Activated CD8-positive, alpha-beta T cell treated with anti-CD3 and anti-CD28 coated beads, Interleukin-2, amount 10 ng/mL, durations not matched to agents 7 days and 5 days (primary cell): ENCODE data around the gene TPRN. TPM values are rescaled to one million over a fixed set of nuclear protein-coding genes. Genes with fewer than 3 reads are reported as not detected.

Experiments used
- ATAC-seq: fragments of 150-1000 bp; cut with Tn5 transposase; one replicate; pipeline ENCODE4 v1.10.0; 2021; ENCODE audit warnings: moderate library complexity
- CTCF ChIA-PET: fragments of 350-600 bp; sonication (Branson Sonifier 250); formaldehyde crosslinking; loops from one replicate; lab custom pipeline; 2021; ENCODE audit warnings: antibody characterized with exemption; lab: Charles Lee
- POLR2A ChIA-PET: fragments of 350-600 bp; sonication (Branson Sonifier 250); formaldehyde crosslinking; loops from one replicate; lab custom pipeline; 2021; ENCODE audit warnings: antibody characterized with exemption; lab: Charles Lee
- DNase-seq: peaks from one replicate; pipeline ENCODE4 v3.0.0-alpha.2; 2020
- H3K27ac Mint-ChIP-seq: one replicate; pipeline ENCODE4 v1.8.0; 2021; ENCODE audit warnings: mild to moderate bottlenecking, mixed read lengths
- H3K27me3 Mint-ChIP-seq: one replicate; pipeline ENCODE4 v1.8.0; 2021; ENCODE audit warnings: low read depth, mixed read lengths
- H3K36me3 Mint-ChIP-seq: one replicate; pipeline ENCODE4 v1.8.0; 2021; ENCODE audit warnings: low read depth, mixed read lengths
- H3K4me1 Mint-ChIP-seq: one replicate; pipeline ENCODE4 v1.8.0; 2021; ENCODE audit warnings: low read depth, mixed read lengths
- H3K4me3 Mint-ChIP-seq: one replicate; pipeline ENCODE4 v1.8.0; 2021; ENCODE audit warnings: mild to moderate bottlenecking, mixed read lengths
- H3K9me3 Mint-ChIP-seq: one replicate; pipeline ENCODE4 v1.8.0; 2022; ENCODE audit warnings: mixed read lengths; ENCODE audit not compliant: insufficient read depth
- microRNA-seq: library from miRNA; unstranded; fragments of <30 nt; microRNA quantifications from one replicate; pipeline ENCODE4 v1.2.0, GENCODE V29; 2022
- total RNA-seq, 2 experiments: library from RNA; stranded (reverse); gene quantifications; one replicate each; pipeline ENCODE4 v1.2.3, GENCODE V29; 2021

The TPRN gene
- total RNA-seq, 2 experiments from 2014 or later, result 10.9 to 12.0 TPM

- Mint-ChIP-seq H3K27ac (no peak overlapping the region), H3K4me3 (no peak overlapping the region), H3K36me3 (no peaks in the 10 kb centered on the region), H3K4me1 (peaks cover 7% of the 10 kb centered on the region), H3K27me3 (peaks cover 2% of the 10 kb centered on the region), H3K9me3 (no peaks in the 10 kb centered on the region)
- DNase-seq (no peak), ATAC-seq (no peak)
- CTCF ChIA-PET, result no interaction called here
- POLR2A ChIA-PET, result no interaction called here
Measured at GRCh38 chr9:137148242-137148641, 52.3 kb downstream of the TPRN start.

GRCh38 chr9:137147793-137148160, 52.8 kb downstream of the TPRN start:
- DNase-seq (no peak), ATAC-seq (no peak)
- H3K4me1 Mint-ChIP-seq, result peaks cover 7% of the 10 kb centered on the region
- no peaks in the 10 kb centered on the region for H3K36me3 Mint-ChIP-seq
- no peak overlapping the region for H3K4me3 Mint-ChIP-seq
- ChIA-PET POLR2A (no interaction called here), CTCF (no interaction called here)
- H3K27me3 Mint-ChIP-seq, result peaks cover 2% of the 10 kb centered on the region
- no peaks in the 10 kb centered on the region for H3K9me3 Mint-ChIP-seq
- H3K27ac Mint-ChIP-seq, result no peak overlapping the region

- DNase-seq, result no peak
- ChIA-PET CTCF (no interaction called here), POLR2A (no interaction called here)
- Mint-ChIP-seq H3K9me3 (no peaks in the 10 kb centered on the region), H3K36me3 (no peaks in the 10 kb centered on the region), H3K4me1 (peaks cover 7% of the 10 kb centered on the region), H3K4me3 (no peak overlapping the region), H3K27me3 (peaks cover 4% of the 10 kb centered on the region), H3K27ac (no peak overlapping the region)
- no peak for ATAC-seq
Measured at GRCh38 chr9:137147091-137147792, 53.3 kb downstream of the TPRN start.

GRCh38 chr9:137146527-137146918, 54.0 kb downstream of the TPRN start:
- Mint-ChIP-seq H3K27ac (no peak overlapping the region), H3K36me3 (no peaks in the 10 kb centered on the region), H3K27me3 (peaks cover 10% of the 10 kb centered on the region), H3K4me3 (no peak overlapping the region), H3K9me3 (no peaks in the 10 kb centered on the region), H3K4me1 (peaks cover 7% of the 10 kb centered on the region)
- ATAC-seq, result no peak
- no peak for DNase-seq
- CTCF ChIA-PET, result no interaction called here
- POLR2A ChIA-PET, result interaction anchor here (1.0 kb wide), 1 partner anchor 42 kb away, joined by 3 read pairs; no protein-coding TSS in a partner anchor

GRCh38 chr9:137145731-137146526, 54.6 kb downstream of the TPRN start:
- H3K4me3 Mint-ChIP-seq, result no peak overlapping the region
- ChIA-PET POLR2A (interaction anchor here (1.0 kb wide), 1 partner anchor 43 kb away, joined by 3 read pairs; no protein-coding TSS in a partner anchor), CTCF (no interaction called here)
- H3K27ac Mint-ChIP-seq, result no peak overlapping the region
- no peak for DNase-seq
- H3K4me1 Mint-ChIP-seq, result peaks cover 4% of the 10 kb centered on the region
- H3K27me3 Mint-ChIP-seq, result peaks cover 10% of the 10 kb centered on the region
- H3K36me3 Mint-ChIP-seq, result no peaks in the 10 kb centered on the region
- H3K9me3 Mint-ChIP-seq, result no peaks in the 10 kb centered on the region
- ATAC-seq, result no peak

GRCh38 chr9:137143459-137143858, 57.1 kb downstream of the TPRN start:
- DNase-seq (no peak), ATAC-seq (no peak)
- H3K27ac Mint-ChIP-seq, result no peak overlapping the region
- H3K36me3 Mint-ChIP-seq, result no peaks in the 10 kb centered on the region
- H3K4me1 Mint-ChIP-seq, result peaks cover 14% of the 10 kb centered on the region
- no peak overlapping the region for H3K4me3 Mint-ChIP-seq
- peaks cover 22% of the 10 kb centered on the region for H3K27me3 Mint-ChIP-seq
- H3K9me3 Mint-ChIP-seq, result no peaks in the 10 kb centered on the region
- ChIA-PET POLR2A (no interaction called here), CTCF (no interaction called here)

- no peak overlapping the region for H3K27ac Mint-ChIP-seq
- DNase-seq (no peak), ATAC-seq (no peak)
- H3K4me3 Mint-ChIP-seq, result no peak overlapping the region
- H3K9me3 Mint-ChIP-seq, result no peaks in the 10 kb centered on the region
- ChIA-PET POLR2A (no interaction called here), CTCF (no interaction called here)
- H3K27me3 Mint-ChIP-seq, result peaks cover 31% of the 10 kb centered on the region
- no peaks in the 10 kb centered on the region for H3K36me3 Mint-ChIP-seq
- H3K4me1 Mint-ChIP-seq, result peaks cover 14% of the 10 kb centered on the region
Measured at GRCh38 chr9:137141976-137142936, 58.3 kb downstream of the TPRN start.

Small RNA genes lying within 50 kb of the gene (microRNA-seq; reads per million reads assigned to microRNA genes)
- gene MIR3621, result not detected

Other genes with a start within 250 kb of the TPRN start
- 1 to 10 TPM; 1.0 to 1.7 TPM for gene LCN12, start 248.5 kb downstream of the TPRN start, total RNA-seq
- 1 to 10 TPM; 1.2 to 1.4 TPM for gene PTGDS, start 223.2 kb downstream of the TPRN start, total RNA-seq
- not detected for gene LCNL1, start 217.7 kb downstream of the TPRN start, total RNA-seq
- gene PAXX, start 208.3 kb downstream of the TPRN start, total RNA-seq, result 10 to 100 TPM; 80.6 to 85.2 TPM
- gene CLIC3, start 204.2 kb downstream of the TPRN start, total RNA-seq, result 1 to 10 TPM; 3.6 to 4.8 TPM
- gene ABCA2, start 172.5 kb downstream of the TPRN start, total RNA-seq, result 10 to 100 TPM; 61.5 to 62.0 TPM
- gene FUT7, start 168.7 kb downstream of the TPRN start, total RNA-seq, result 1 to 10 TPM; 2.5 to 2.6 TPM
- 10 to 100 TPM; 20.1 to 29.9 TPM for gene NPDC1, start 154.6 kb downstream of the TPRN start, total RNA-seq
- under 1 TPM in 1 of 2 experiments, not detected in 1; 0.34 TPM for gene ENTPD2, start 146.7 kb downstream of the TPRN start, total RNA-seq
- gene SAPCD2, start 130.2 kb downstream of the TPRN start, total RNA-seq, result 10 to 100 TPM; 56.8 to 57.0 TPM
- gene UAP1L1, start 123.2 kb downstream of the TPRN start, total RNA-seq, result 10 to 100 TPM; 63.1 to 66.8 TPM
- 10 to 100 TPM; 42.2 to 49.2 TPM for gene MAN1B1, start 113.8 kb downstream of the TPRN start, total RNA-seq
- gene DPP7, start 86.0 kb downstream of the TPRN start, total RNA-seq, result 100 to 1,000 TPM; 248 TPM
- gene GRIN1, start 61.6 kb downstream of the TPRN start, total RNA-seq, result not detected
- not detected for gene LRRC26, start 30.7 kb downstream of the TPRN start, total RNA-seq
- under 1 TPM; 0.29 to 0.32 TPM for gene TMEM210, start 28.7 kb downstream of the TPRN start, total RNA-seq
- gene ANAPC2, start 12.2 kb downstream of the TPRN start, total RNA-seq, result 10 to 100 TPM; 60.2 to 64.1 TPM
- 10 to 100 TPM; 88.2 to 90.0 TPM for gene SSNA1, start 12.1 kb downstream of the TPRN start, total RNA-seq
- 10 to 100 TPM; 34.6 to 36.6 TPM for gene TMEM203, start 4.9 kb upstream of the TPRN start, total RNA-seq
- gene NDOR1, start 5.0 kb upstream of the TPRN start, total RNA-seq, result 10 to 100 TPM; 44.7 to 45.5 TPM
- gene RNF208, start 21.5 kb upstream of the TPRN start, total RNA-seq, result 1 to 10 TPM; 3.6 to 4.5 TPM
- under 1 TPM; 0.42 to 0.50 TPM for gene CYSRT1, start 24.4 kb upstream of the TPRN start, total RNA-seq
- gene RNF224, start 26.8 kb upstream of the TPRN start, total RNA-seq, result not detected
- gene SLC34A3, start 30.2 kb upstream of the TPRN start, total RNA-seq, result not detected
- gene TUBB4B, start 40.5 kb upstream of the TPRN start, total RNA-seq, result 100 to 1,000 TPM; 417 to 432 TPM
- not detected for gene STPG3, start 50.5 kb upstream of the TPRN start, total RNA-seq
- gene NELFB, start 54.6 kb upstream of the TPRN start, total RNA-seq, result 10 to 100 TPM; 68.6 to 68.8 TPM
- 1 to 10 TPM; 6.6 to 7.0 TPM for gene TOR4A, start 77.0 kb upstream of the TPRN start, total RNA-seq
- 1 to 10 TPM; 1.4 to 1.5 TPM for gene NRARP, start 101.5 kb upstream of the TPRN start, total RNA-seq
- 10 to 100 TPM in 1 of 2 experiments, 1 to 10 TPM in 1; 10.0 to 10.9 TPM for gene EXD3, start 222.4 kb upstream of the TPRN start, total RNA-seq
- under 1 TPM; 0.52 to 0.58 TPM for gene NOXA1, start 222.7 kb upstream of the TPRN start, total RNA-seq
- not detected for gene ENTPD8, start 240.6 kb upstream of the TPRN start, total RNA-seq